Liver (tissue), 3 donors: ENCODE data around the gene HSP90AB1.

Source experiments
- FOXA1 ChIP-seq: IDR thresholded peaks from 2 replicates; pipeline ENCODE4 v1.6.1; 2016; ENCODE audit warnings: antibody characterized with exemption
- HNF4A ChIP-seq, 2 donors: conservative IDR thresholded peaks; 2 replicates each; pipeline ENCODE4 v1.6.1; 2016; ENCODE audit warnings: antibody characterized with exemption in 2 of 2, mild to moderate bottlenecking in 2 of 2
- HNF4G ChIP-seq: IDR thresholded peaks from 2 replicates; pipeline ENCODE4 v1.6.1; 2016; ENCODE audit warnings: antibody characterized with exemption
- MAX ChIP-seq: IDR thresholded peaks from 2 replicates; pipeline ENCODE4 v1.6.1; 2016; ENCODE audit warnings: antibody characterized with exemption
- REST ChIP-seq: IDR thresholded peaks from 2 replicates; pipeline ENCODE4 v1.6.1; 2016; ENCODE audit warnings: antibody characterized with exemption, mild to moderate bottlenecking
- RXRA ChIP-seq, 2 donors: IDR thresholded peaks; 2 replicates each; pipeline ENCODE4 v1.6.1; 2017 to 2018; ENCODE audit warnings: antibody characterized with exemption in 2 of 2, mild to moderate bottlenecking in 1 of 2
- SP1 ChIP-seq: IDR thresholded peaks from 2 replicates; pipeline ENCODE4 v1.6.1; 2018; ENCODE audit warnings: antibody characterized with exemption, mild to moderate bottlenecking
- TF ChIP-seq, protein P1 (sequence below): fragments of 150-350 bp; IDR thresholded peaks from 2 replicates; pipeline ENCODE4 v1.5.1; 2017; ENCODE audit warnings: improper control_type of control experiment, low read depth, low read length; ENCODE audit not compliant: missing input control
- donor health status: healthy.
- donor health status: healthy.

DNA sequence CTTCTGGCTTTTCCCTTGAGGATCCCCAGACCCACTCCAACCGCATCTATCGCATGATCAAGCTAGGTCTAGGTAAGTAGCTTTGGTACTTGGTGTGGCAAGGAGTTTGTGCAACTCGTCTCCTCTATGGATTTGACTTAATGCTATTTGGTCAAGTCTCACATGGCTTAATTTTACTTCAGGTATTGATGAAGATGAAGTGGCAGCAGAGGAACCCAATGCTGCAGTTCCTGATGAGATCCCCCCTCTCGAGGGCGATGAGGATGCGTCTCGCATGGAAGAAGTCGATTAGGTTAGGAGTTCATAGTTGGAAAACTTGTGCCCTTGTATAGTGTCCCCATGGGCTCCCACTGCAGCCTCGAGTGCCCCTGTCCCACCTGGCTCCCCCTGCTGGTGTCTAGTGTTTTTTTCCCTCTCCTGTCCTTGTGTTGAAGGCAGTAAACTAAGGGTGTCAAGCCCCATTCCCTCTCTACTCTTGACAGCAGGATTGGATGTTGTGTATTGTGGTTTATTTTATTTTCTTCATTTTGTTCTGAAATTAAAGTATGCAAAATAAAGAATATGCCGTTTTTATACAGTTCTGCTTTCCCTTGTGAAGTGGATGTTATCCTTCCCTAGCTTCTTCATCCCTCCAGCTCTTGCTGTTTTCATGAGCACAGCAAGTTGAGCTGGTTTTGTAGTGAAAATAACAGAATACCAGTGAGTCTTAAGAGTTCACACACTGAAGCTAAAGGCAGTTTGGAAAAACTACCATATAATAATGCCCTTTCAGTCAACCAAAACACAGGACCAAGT lies 6.6 kb downstream of the HSP90AB1 start:
- TF ChIP-seq, protein P1, sequence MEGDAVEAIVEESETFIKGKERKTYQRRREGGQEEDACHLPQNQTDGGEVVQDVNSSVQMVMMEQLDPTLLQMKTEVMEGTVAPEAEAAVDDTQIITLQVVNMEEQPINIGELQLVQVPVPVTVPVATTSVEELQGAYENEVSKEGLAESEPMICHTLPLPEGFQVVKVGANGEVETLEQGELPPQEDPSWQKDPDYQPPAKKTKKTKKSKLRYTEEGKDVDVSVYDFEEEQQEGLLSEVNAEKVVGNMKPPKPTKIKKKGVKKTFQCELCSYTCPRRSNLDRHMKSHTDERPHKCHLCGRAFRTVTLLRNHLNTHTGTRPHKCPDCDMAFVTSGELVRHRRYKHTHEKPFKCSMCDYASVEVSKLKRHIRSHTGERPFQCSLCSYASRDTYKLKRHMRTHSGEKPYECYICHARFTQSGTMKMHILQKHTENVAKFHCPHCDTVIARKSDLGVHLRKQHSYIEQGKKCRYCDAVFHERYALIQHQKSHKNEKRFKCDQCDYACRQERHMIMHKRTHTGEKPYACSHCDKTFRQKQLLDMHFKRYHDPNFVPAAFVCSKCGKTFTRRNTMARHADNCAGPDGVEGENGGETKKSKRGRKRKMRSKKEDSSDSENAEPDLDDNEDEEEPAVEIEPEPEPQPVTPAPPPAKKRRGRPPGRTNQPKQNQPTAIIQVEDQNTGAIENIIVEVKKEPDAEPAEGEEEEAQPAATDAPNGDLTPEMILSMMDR = peak; percentile 29
- TF ChIP-seq REST (no peak), FOXA1 (no peak), HNF4A (conservative IDR thresholded peaks at IDR 0.05) (no peak), MAX (no peak), RXRA (IDR thresholded peaks at IDR 0.05) (peak in 1 of 2 donors; percentile 41), SP1 (no peak), HNF4G (no peak)
